ENCODE measurements around the gene PRKG1.

PRKG1 gene

GRCh38 chr10:51077074-51077473 lies 2.8 kb downstream of the PRKG1 start:
- DNase-seq, result no peak

DNA sequence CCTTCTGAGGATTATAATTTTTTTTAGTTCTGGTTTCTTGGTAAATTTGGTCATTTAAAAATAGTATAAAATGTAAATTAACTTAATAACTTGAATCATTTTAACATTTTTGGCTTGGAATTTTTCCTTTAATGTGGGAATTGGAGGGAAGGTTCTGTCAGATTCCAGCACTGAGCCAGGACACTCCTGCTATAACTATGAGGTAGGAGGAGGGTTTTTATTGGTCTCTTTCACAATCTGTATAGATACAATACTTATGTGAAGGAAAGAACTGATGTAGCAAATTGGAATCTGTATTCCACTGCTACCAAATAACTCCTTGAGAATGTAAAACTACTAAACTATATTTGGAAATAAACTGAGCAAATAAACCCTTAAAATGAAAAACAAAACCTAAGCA lies 3.2 kb downstream of the PRKG1 start:
- no peak for DNase-seq

- DNase-seq, result no peak
Measured at GRCh38 chr10:51079331-51079730, 5.0 kb downstream of the PRKG1 start.

GRCh38 chr10:51079766-51080165 lies 5.5 kb downstream of the PRKG1 start:
- no peak for DNase-seq

- no peak for DNase-seq
Measured at GRCh38 chr10:51080311-51081006, 6.2 kb downstream of the PRKG1 start.

DNA sequence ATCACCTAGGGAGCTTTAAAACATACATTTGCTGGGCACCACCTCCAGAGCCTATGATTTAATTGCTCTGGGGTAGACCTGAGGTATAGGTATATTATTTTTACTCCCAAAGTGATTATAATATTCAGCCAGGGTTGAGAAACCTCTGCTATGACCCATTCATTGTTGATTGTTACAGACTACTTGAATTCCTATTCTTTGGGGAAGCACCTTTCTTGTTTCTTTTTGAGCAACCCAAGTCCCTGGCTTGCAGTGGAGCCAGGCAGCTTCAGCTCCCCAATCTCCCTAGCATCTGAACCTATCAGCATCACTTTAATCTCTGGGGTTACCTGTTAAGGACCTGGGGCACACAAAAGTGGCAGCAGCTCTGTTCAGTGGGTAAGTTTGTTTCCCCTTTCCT lies 8.6 kb downstream of the PRKG1 start:
- DNase-seq, result no peak

- no peak for DNase-seq
Measured at GRCh38 chr10:51083356-51083853, 9.1 kb downstream of the PRKG1 start.

- no peak for DNase-seq
Measured at GRCh38 chr10:51085204-51085603, 10.9 kb downstream of the PRKG1 start.

DNA sequence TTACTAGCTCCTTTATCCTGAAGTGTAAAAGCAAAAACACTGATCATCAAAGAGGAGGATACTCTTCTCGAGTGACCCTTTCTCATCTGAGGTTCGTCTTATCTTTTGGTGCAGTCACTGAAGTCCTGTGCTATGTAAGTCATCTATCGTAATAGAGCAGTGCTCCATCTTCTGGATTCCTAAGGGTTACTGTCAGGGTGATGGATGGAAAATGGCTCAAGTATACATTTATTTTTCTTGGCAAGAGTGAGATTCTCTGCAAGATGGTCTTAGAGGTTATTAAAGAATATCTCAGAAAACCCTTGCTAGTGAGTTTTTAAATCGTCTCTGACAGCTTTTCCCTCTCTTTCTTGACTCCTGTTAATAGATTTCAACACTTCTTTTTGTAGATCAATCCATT lies 12.4 kb downstream of the PRKG1 start:
- DNase-seq, result no peak

GRCh38 chr10:51087114-51087513 lies 12.8 kb downstream of the PRKG1 start:
- no peak for DNase-seq

GRCh38 chr10:51090190-51090589 lies 15.9 kb downstream of the PRKG1 start:
- no peak for DNase-seq

GRCh38 chr10:51092402-51092801 lies 18.1 kb downstream of the PRKG1 start:
- no peak for DNase-seq

DNA sequence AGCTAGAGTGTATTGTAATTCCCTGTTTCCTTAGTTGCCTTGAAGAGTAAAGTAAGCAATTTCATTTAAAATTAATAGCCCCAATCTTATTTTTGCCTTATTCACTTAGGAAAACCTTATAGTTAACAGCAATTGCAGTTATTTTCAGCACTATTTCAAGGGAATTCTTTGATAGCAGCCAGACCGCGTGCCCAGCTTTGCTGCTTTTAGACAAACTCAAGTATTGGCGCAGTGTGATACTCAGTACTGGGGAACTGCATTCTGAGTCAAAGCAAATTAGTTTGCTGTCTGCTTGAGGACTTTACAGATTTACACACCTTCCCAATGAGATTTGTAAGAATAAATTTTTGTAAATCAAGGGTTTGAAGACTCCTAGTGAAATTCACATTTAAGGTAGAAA lies 21.2 kb downstream of the PRKG1 start:
- DNase-seq, result no peak

- DNase-seq, result no peak
Measured at GRCh38 chr10:51097546-51097945, 23.3 kb downstream of the PRKG1 start.

- DNase-seq, result no peak
Measured at GRCh38 chr10:51100221-51100620, 25.9 kb downstream of the PRKG1 start.

DNA sequence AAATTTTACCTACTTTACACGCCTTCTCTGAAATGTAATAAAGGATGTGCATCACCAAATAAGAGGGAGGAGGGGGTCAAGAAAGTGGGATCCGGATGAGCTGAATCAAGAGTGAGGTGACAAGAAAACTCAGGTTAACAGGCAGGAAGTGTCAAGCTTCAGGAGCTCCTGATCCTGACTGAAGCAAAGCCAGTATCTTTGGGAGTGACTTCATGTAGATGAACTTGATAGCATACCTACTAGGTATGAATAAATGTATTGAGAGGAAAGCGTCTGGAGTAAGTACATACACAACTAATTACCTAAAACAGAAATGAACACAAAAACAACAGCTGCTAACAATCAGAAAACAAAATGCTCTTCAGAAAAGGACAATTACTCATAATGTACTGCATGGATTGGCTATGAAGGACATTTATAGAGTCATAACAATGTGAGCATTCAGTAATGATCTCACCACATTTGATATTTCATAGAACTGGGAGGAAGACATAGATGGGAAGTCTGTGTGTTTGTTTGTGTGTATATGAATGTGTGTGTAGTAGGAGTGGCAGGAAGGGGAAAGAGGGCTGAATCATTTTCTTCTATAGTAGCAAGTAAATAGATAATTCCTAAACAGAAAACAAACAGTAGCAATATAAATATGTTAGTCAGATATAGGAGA lies 29.4 kb downstream of the PRKG1 start:
- DNase-seq, result no peak

- DNase-seq, result no peak
Measured at GRCh38 chr10:51106311-51106945, 32.1 kb downstream of the PRKG1 start.

DNA sequence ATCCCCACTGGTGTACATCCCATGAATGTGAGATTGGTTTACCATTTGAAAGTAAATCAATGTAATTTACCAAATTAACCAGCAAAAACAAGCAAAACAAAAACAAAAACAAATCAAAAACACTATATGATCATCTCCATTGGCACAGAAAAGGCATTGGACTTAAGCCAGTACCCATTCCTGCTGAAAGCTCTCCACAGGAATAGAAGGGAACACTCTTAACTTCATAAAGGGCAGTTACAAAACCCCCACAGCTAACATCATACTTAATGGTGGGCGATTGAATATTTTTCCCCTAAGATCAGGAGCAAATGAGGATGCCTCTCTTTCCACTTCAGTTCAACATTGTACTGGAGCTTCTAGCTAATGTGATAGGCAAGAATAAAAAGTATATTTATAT lies 34.1 kb downstream of the PRKG1 start:
- DNase-seq, result no peak

- DNase-seq, result no peak
Measured at GRCh38 chr10:51109801-51110533, 35.7 kb downstream of the PRKG1 start.

- DNase-seq, result no peak
Measured at GRCh38 chr10:51112013-51112412, 37.7 kb downstream of the PRKG1 start.

GRCh38 chr10:51113007-51113406 lies 38.7 kb downstream of the PRKG1 start:
- DNase-seq, result no peak

- DNase-seq, result no peak
Measured at GRCh38 chr10:51117053-51117660, 42.9 kb downstream of the PRKG1 start.

DNA sequence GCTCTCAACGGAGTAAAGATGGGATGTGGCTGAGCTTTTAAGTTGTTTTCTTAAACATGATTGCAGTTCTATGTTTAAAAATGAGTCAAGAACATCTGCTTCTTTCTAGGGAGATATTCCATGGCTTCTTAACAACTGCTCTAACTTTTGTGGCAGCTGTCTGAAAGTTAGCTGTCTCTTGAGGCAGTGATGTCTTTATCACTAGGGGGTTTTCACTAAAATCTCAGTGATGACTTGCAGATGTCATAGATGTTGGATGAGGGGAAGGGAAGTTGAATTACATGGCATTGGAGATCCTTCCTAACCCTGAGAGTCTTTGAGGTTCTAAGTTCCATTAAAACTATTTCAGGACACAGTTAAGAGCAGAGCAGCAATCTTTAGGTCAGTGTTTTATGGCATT lies 43.5 kb downstream of the PRKG1 start:
- DNase-seq, result no peak
